ENCODE data around the gene C11orf97.

C11orf97 gene

DNA sequence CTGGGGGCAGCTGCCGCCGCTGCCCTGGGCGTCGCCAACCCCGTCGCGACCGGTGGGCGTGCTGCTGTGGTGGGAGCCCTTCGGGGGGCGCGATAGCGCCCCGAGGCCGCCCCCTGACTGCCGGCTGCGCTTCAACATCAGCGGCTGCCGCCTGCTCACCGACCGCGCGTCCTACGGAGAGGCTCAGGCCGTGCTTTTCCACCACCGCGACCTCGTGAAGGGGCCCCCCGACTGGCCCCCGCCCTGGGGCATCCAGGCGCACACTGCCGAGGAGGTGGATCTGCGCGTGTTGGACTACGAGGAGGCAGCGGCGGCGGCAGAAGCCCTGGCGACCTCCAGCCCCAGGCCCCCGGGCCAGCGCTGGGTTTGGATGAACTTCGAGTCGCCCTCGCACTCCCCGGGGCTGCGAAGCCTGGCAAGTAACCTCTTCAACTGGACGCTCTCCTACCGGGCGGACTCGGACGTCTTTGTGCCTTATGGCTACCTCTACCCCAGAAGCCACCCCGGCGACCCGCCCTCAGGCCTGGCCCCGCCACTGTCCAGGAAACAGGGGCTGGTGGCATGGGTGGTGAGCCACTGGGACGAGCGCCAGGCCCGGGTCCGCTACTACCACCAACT is 32.5 kb downstream of the C11orf97 start:
- ChIA-PET CTCF (no interaction called here), POLR2A (ENCODE audit: low non-redundant PET) (no interaction called here)
- TF ChIP-seq, protein P1, sequence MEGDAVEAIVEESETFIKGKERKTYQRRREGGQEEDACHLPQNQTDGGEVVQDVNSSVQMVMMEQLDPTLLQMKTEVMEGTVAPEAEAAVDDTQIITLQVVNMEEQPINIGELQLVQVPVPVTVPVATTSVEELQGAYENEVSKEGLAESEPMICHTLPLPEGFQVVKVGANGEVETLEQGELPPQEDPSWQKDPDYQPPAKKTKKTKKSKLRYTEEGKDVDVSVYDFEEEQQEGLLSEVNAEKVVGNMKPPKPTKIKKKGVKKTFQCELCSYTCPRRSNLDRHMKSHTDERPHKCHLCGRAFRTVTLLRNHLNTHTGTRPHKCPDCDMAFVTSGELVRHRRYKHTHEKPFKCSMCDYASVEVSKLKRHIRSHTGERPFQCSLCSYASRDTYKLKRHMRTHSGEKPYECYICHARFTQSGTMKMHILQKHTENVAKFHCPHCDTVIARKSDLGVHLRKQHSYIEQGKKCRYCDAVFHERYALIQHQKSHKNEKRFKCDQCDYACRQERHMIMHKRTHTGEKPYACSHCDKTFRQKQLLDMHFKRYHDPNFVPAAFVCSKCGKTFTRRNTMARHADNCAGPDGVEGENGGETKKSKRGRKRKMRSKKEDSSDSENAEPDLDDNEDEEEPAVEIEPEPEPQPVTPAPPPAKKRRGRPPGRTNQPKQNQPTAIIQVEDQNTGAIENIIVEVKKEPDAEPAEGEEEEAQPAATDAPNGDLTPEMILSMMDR (conservative IDR thresholded peaks at IDR 0.05; ENCODE audit: low read depth), result no peak
- peak overlapping the region; percentile 93 for H3K27ac ChIP-seq
- no peak for DNase-seq (ENCODE audit: low spot score)

DNA sequence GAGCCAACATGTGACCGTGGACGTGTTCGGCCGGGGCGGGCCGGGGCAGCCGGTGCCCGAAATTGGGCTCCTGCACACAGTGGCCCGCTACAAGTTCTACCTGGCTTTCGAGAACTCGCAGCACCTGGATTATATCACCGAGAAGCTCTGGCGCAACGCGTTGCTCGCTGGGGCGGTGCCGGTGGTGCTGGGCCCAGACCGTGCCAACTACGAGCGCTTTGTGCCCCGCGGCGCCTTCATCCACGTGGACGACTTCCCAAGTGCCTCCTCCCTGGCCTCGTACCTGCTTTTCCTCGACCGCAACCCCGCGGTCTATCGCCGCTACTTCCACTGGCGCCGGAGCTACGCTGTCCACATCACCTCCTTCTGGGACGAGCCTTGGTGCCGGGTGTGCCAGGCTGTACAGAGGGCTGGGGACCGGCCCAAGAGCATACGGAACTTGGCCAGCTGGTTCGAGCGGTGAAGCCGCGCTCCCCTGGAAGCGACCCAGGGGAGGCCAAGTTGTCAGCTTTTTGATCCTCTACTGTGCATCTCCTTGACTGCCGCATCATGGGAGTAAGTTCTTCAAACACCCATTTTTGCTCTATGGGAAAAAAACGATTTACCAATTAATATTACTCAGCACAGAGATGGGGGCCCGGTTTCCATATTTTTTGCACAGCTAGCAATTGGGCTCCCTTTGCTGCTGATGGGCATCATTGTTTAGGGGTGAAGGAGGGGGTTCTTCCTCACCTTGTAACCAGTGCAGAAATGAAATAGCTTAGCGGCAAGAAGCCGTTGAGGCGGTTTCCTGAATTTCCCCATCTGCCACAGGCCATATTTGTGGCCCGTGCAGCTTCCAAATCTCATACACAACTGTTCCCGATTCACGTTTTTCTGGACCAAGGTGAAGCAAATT is 33.3 kb downstream of the C11orf97 start:
- no peak for DNase-seq (ENCODE audit: low spot score)
- TF ChIP-seq, protein P1 (conservative IDR thresholded peaks at IDR 0.05; ENCODE audit: low read depth), result no peak
- CTCF ChIA-PET, result interaction anchor here (0.5 kb wide), 1 partner anchor 1545 kb away, joined by 3 read pairs; no protein-coding TSS in a partner anchor
- H3K27ac ChIP-seq, result no peak overlapping the region; the same call in none of the 2 replicates
- POLR2A ChIA-PET (ENCODE audit: low non-redundant PET), result no interaction called here

DNA sequence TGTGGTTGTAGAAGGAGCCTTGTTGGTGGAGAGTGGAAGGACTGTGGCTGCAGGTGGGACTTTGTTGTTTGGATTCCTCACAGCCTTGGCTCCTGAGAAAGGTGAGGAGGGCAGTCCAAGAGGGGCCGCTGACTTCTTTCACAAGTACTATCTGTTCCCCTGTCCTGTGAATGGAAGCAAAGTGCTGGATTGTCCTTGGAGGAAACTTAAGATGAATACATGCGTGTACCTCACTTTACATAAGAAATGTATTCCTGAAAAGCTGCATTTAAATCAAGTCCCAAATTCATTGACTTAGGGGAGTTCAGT is 33.9 kb downstream of the C11orf97 start:
- ChIA-PET POLR2A (ENCODE audit: low non-redundant PET) (no interaction called here), CTCF (no interaction called here)
- TF ChIP-seq, protein P1 (conservative IDR thresholded peaks at IDR 0.05; ENCODE audit: low read depth), result no peak
- no peak overlapping the region; the same call in 1 of the 2 replicates for H3K27ac ChIP-seq
- DNase-seq (ENCODE audit: low spot score), result no peak

DNA sequence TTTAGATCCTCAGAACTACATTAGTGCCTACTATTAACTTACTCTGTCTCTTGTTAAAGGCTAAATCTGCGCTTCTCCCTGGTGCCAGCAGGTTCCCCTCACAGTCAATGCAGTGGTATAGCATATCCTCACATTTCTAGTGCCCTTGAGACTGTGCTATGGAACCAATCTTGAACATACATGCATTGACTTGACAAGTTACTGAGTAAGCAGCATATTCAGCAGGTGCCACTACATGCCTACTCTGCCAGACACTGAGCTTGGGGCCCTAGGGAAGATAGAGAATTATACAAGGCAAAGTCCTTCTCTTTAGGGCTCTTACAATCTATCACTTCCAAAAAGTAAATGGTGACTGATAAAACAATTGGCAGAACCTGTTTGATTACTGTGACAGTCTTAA is 34.6 kb downstream of the C11orf97 start:
- H3K27ac ChIP-seq, result no peak overlapping the region
- DNase-seq (ENCODE audit: low spot score), result no peak
- TF ChIP-seq, protein P1 (conservative IDR thresholded peaks at IDR 0.05; ENCODE audit: low read depth), result no peak
- POLR2A ChIA-PET (ENCODE audit: low non-redundant PET), result no interaction called here
- CTCF ChIA-PET, result interaction anchor here (0.7 kb wide), 1 partner anchor 418 kb away, joined by 3 read pairs; no protein-coding TSS in a partner anchor

DNA sequence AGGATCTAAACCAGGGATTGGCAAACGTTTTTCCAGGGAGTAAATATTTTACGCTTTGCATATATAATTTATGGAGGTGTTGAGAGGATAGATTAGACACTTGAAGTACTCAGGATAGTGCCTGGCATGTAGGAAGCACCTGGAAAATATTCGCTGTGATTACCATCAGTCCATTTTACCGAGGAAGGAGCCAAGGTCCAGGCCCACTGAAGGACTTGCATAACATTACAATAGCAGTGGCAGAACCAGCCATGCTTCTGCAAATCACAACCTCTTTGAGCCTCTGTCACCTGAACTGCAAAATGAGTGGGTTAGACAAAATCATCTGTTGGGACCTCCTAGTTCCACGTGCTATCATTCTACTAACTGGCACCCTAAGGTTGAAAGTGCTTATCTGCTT is 36.9 kb downstream of the C11orf97 start:
- ChIA-PET CTCF (no interaction called here), POLR2A (ENCODE audit: low non-redundant PET) (no interaction called here)
- H3K27ac ChIP-seq, result no peak overlapping the region
- DNase-seq (ENCODE audit: low spot score), result no peak
- TF ChIP-seq, protein P1 (conservative IDR thresholded peaks at IDR 0.05; ENCODE audit: low read depth), result no peak

DNA sequence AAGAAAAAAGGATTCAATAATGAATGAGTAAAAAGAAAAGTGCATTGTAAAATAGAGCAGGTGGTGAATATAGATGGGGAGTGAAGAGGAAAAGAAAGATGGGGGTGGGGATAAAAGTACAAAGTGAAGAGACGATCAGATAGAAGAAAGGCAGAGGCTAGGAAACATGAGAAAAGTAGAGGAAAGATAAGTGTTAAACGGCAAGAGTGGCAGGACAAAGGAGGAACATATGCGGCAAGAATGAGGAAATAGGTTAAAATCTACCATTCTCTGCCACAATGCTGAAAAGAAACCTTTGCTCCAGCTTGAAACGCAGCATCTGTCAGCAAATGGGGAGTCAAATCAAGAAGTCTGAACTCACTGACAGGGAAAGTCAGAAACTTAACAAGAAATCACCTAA is 38.3 kb downstream of the C11orf97 start:
- POLR2A ChIA-PET (ENCODE audit: low non-redundant PET), result no interaction called here
- DNase-seq (ENCODE audit: low spot score), result no peak
- CTCF ChIA-PET, result no interaction called here
- TF ChIP-seq, protein P1 (conservative IDR thresholded peaks at IDR 0.05; ENCODE audit: low read depth), result no peak
- H3K27ac ChIP-seq, result no peak overlapping the region
